ENCODE data around the gene MAPK9. TPM values are rescaled to one million over a fixed set of nuclear protein-coding genes. Genes with fewer than 3 reads are reported as not detected.

MAPK9 gene
- polyA plus RNA-seq, 2 donors = 5.4 to 10.3 TPM

DNA sequence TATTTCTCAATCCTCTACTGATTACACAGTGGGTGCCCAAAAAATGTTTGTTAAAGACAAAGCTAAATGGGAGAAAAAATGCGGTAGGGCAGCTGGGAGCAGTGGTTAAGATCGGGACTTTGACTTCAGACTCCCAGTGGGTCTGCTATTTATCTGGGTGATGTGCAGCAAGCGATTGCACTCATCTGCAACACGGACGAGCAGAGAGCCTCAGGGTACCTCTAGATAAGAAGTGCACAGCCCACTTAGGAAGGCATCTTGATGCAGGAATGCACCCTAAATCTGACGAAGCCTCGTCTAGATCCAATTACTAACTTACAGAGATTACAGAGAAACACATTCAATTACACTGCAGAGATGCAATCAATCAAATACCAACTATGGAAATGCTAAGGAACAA, 4.0 kb downstream of the MAPK9 start:
- Histone ChIP-seq H3K9me3 (ENCODE audit: control insufficient read depth in 2 of 2, insufficient read depth in 1 of 2, low read depth in 1 of 2, low read length in 1 of 2) (no peaks in the 10 kb centered on the region), H3K4me1 (ENCODE audit: control insufficient read depth in 2 of 2, insufficient read depth in 2 of 2, low read length in 1 of 2) (no peaks in the 10 kb centered on the region), H3K27ac (ENCODE audit: low read depth in 2 of 2, low read length in 1 of 2) (no peak overlapping the region), H3K36me3 (ENCODE audit: control insufficient read depth in 2 of 2, insufficient read depth in 2 of 2, low read length in 1 of 2) (peaks cover 0 to 2% of the 10 kb centered on the region in 2 donors), H3K27me3 (ENCODE audit: control insufficient read depth in 1 of 2, insufficient read depth in 2 of 2, low read length in 2 of 2) (no peaks in the 10 kb centered on the region), H3K4me3 (ENCODE audit: low read depth in 1 of 2, low read length in 2 of 2) (no peak overlapping the region)
- 73 to 89% methylated on average over 7 of the region's 7 CpGs for WGBS, 2 donors

GRCh38 chr5:180287404-180287803, 4.5 kb downstream of the MAPK9 start:
- no peaks in the 10 kb centered on the region for H3K4me1 ChIP-seq (ENCODE audit: control insufficient read depth in 2 of 2, insufficient read depth in 2 of 2, low read length in 1 of 2)
- H3K27me3 ChIP-seq (ENCODE audit: control insufficient read depth in 1 of 2, insufficient read depth in 2 of 2, low read length in 2 of 2) = no peaks in the 10 kb centered on the region
- no peaks in the 10 kb centered on the region for H3K9me3 ChIP-seq (ENCODE audit: control insufficient read depth in 2 of 2, insufficient read depth in 1 of 2, low read depth in 1 of 2, low read length in 1 of 2)
- 84 to 96% methylated on average over 2 of the region's 2 CpGs for WGBS, 2 donors
- no peak overlapping the region for H3K27ac ChIP-seq (ENCODE audit: low read depth in 2 of 2, low read length in 1 of 2)
- no peak overlapping the region for H3K4me3 ChIP-seq (ENCODE audit: low read depth in 1 of 2, low read length in 2 of 2)
- peaks cover 0 to 5% of the 10 kb centered on the region in 2 donors for H3K36me3 ChIP-seq (ENCODE audit: control insufficient read depth in 2 of 2, insufficient read depth in 2 of 2, low read length in 1 of 2)

DNA sequence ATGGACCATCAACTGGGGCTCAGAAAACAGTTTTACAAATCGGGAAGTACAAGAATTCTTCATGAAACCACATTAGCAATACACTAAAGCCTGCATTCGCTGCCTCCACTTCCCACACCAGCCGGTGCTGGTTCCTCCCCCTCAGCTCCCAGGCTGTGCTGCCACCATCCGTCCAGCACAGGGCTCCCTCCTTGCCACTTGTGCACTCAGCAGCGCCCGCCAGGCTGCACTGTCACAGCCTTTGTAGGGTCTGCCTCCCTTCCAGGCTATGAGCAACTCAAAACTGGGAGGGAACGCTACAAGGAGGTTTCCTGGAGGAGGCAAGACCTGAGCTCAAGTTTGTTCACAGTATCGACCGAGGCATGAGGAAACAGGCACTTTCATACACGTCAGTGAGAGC, 7.7 kb downstream of the MAPK9 start:
- H3K27ac ChIP-seq (ENCODE audit: low read depth in 2 of 2, low read length in 1 of 2) = no peak overlapping the region
- WGBS, 2 donors = 77 to 86% methylated on average over 10 of the region's 10 CpGs

DNA sequence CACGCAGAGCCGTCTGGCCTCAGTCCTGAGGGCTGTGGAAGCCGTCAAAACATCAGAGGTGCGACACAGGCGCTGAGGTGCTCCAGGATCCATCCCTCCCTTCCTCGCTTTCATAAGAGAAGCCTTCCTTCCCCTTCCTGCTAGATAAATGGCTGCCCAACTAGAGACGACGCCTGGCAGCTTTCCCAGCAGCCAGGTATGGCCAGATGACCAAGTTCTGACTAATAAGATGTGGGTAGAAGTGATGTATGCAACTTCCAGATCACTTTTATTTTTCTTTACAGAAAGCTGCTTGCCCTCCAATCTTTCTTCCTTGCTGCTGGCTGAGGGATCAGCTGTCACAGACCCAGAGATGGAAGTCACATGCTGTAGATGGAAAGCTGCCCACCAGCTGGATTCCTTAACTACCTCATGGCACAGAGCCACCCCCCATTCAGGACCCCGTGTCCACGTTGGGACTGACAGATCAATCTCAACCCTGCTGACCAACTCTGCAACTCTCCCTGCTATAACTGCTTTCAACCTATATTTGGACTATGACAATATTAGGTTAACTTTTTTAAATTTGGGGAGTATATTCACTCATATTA, 8.8 kb downstream of the MAPK9 start:
- Histone ChIP-seq H3K4me3 (ENCODE audit: low read depth in 1 of 2, low read length in 2 of 2) (no peak overlapping the region), H3K4me1 (ENCODE audit: control insufficient read depth in 2 of 2, insufficient read depth in 2 of 2, low read length in 1 of 2) (no peaks in the 10 kb centered on the region), H3K27ac (ENCODE audit: low read depth in 2 of 2, low read length in 1 of 2) (no peak overlapping the region), H3K27me3 (ENCODE audit: control insufficient read depth in 1 of 2, insufficient read depth in 2 of 2, low read length in 2 of 2) (no peaks in the 10 kb centered on the region), H3K36me3 (ENCODE audit: control insufficient read depth in 2 of 2, insufficient read depth in 2 of 2, low read length in 1 of 2) (peaks cover 4 to 12% of the 10 kb centered on the region in 2 donors), H3K9me3 (ENCODE audit: control insufficient read depth in 2 of 2, insufficient read depth in 1 of 2, low read depth in 1 of 2, low read length in 1 of 2) (peaks cover 0 to 2% of the 10 kb centered on the region in 2 donors)
- WGBS, 2 donors = 75 to 83% methylated on average over 10 of the region's 10 CpGs

More for the DNA sequence above, 7.7 kb downstream of the MAPK9 start:
- H3K4me1 ChIP-seq (ENCODE audit: control insufficient read depth in 2 of 2, insufficient read depth in 2 of 2, low read length in 1 of 2) = no peaks in the 10 kb centered on the region
- peaks cover 4 to 12% of the 10 kb centered on the region in 2 donors for H3K36me3 ChIP-seq (ENCODE audit: control insufficient read depth in 2 of 2, insufficient read depth in 2 of 2, low read length in 1 of 2)
- H3K4me3 ChIP-seq (ENCODE audit: low read depth in 1 of 2, low read length in 2 of 2) = no peak overlapping the region
- peaks cover 0 to under 1% of the 10 kb centered on the region in 2 donors for H3K9me3 ChIP-seq (ENCODE audit: control insufficient read depth in 2 of 2, insufficient read depth in 1 of 2, low read depth in 1 of 2, low read length in 1 of 2)
- H3K27me3 ChIP-seq (ENCODE audit: control insufficient read depth in 1 of 2, insufficient read depth in 2 of 2, low read length in 2 of 2) = no peaks in the 10 kb centered on the region

- Histone ChIP-seq H3K9me3 (ENCODE audit: control insufficient read depth in 2 of 2, insufficient read depth in 1 of 2, low read depth in 1 of 2, low read length in 1 of 2) (peaks cover 0 to 2% of the 10 kb centered on the region in 2 donors), H3K27ac (ENCODE audit: low read depth in 2 of 2, low read length in 1 of 2) (no peak overlapping the region), H3K27me3 (ENCODE audit: control insufficient read depth in 1 of 2, insufficient read depth in 2 of 2, low read length in 2 of 2) (no peaks in the 10 kb centered on the region), H3K4me3 (ENCODE audit: low read depth in 1 of 2, low read length in 2 of 2) (no peak overlapping the region), H3K4me1 (ENCODE audit: control insufficient read depth in 2 of 2, insufficient read depth in 2 of 2, low read length in 1 of 2) (no peaks in the 10 kb centered on the region), H3K36me3 (ENCODE audit: control insufficient read depth in 2 of 2, insufficient read depth in 2 of 2, low read length in 1 of 2) (peaks cover 4 to 12% of the 10 kb centered on the region in 2 donors)
- 97 to 98% methylated on average over 9 of the region's 9 CpGs for WGBS, 2 donors
These were observed 9.6 kb downstream of the MAPK9 start for GRCh38 chr5:180282281-180282680.

DNA sequence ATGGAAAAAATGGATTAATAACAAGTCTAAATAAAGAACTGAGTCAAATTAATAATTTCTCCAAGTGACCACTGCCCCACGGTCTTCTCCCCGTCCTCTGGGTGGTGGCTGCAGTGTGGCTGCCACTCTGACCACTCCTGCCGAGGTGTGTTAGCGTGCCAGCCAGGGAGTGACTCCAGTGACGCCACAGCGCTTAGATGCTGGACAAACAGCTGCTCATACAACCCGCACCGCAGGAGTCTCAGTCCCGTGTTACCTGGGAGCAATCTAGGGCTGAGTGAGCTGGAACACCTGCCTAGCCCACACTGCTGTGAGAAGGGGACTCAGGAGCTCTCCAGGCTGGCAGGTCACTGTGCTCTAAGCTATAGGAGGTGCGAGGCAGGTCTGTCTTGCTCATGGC, 10.2 kb downstream of the MAPK9 start:
- Histone ChIP-seq H3K9me3 (ENCODE audit: control insufficient read depth in 2 of 2, insufficient read depth in 1 of 2, low read depth in 1 of 2, low read length in 1 of 2) (peaks cover 2 to 5% of the 10 kb centered on the region in 2 donors), H3K4me3 (ENCODE audit: low read depth in 1 of 2, low read length in 2 of 2) (no peak overlapping the region), H3K36me3 (ENCODE audit: control insufficient read depth in 2 of 2, insufficient read depth in 2 of 2, low read length in 1 of 2) (peaks cover 4 to 12% of the 10 kb centered on the region in 2 donors), H3K27ac (ENCODE audit: low read depth in 2 of 2, low read length in 1 of 2) (no peak overlapping the region), H3K4me1 (ENCODE audit: control insufficient read depth in 2 of 2, insufficient read depth in 2 of 2, low read length in 1 of 2) (no peaks in the 10 kb centered on the region), H3K27me3 (ENCODE audit: control insufficient read depth in 1 of 2, insufficient read depth in 2 of 2, low read length in 2 of 2) (no peaks in the 10 kb centered on the region)
- 87 to 95% methylated on average over 10 of the region's 10 CpGs for WGBS, 2 donors

- Histone ChIP-seq H3K27me3 (ENCODE audit: control insufficient read depth in 1 of 2, insufficient read depth in 2 of 2, low read length in 2 of 2) (no peaks in the 10 kb centered on the region), H3K4me1 (ENCODE audit: control insufficient read depth in 2 of 2, insufficient read depth in 2 of 2, low read length in 1 of 2) (no peaks in the 10 kb centered on the region), H3K9me3 (ENCODE audit: control insufficient read depth in 2 of 2, insufficient read depth in 1 of 2, low read depth in 1 of 2, low read length in 1 of 2) (peaks cover 2 to 14% of the 10 kb centered on the region in 2 donors), H3K27ac (ENCODE audit: low read depth in 2 of 2, low read length in 1 of 2) (no peak overlapping the region), H3K4me3 (ENCODE audit: low read depth in 1 of 2, low read length in 2 of 2) (no peak overlapping the region), H3K36me3 (ENCODE audit: control insufficient read depth in 2 of 2, insufficient read depth in 2 of 2, low read length in 1 of 2) (peaks cover 2 to 13% of the 10 kb centered on the region in 2 donors)
- WGBS, 2 donors = 97 to 100% methylated on average over 1 of the region's 1 CpG
These were observed 17.2 kb downstream of the MAPK9 start for GRCh38 chr5:180274695-180275094.

DNA sequence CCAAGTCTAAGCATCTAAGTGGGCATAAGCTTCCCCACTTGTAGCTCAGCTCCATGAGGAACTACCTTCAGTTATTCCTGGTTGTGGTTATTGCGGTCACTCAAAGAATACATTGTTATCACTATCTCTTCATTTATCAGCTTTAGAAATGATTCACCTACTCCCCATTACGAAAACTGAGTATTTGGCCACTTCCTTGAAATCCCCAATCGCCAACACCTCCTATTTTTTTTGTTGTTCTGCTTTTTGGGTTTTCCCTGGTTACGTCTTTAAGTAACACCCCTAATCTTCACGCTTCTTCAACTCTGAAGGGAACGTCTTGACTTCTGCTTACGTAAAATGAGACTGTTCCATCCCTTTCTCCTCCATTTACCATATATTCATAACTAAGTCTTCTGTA, 20.7 kb downstream of the MAPK9 start:
- Histone ChIP-seq H3K4me1 (ENCODE audit: control insufficient read depth in 2 of 2, insufficient read depth in 2 of 2, low read length in 1 of 2) (no peaks in the 10 kb centered on the region), H3K27me3 (ENCODE audit: control insufficient read depth in 1 of 2, insufficient read depth in 2 of 2, low read length in 2 of 2) (no peaks in the 10 kb centered on the region), H3K36me3 (ENCODE audit: control insufficient read depth in 2 of 2, insufficient read depth in 2 of 2, low read length in 1 of 2) (peaks cover 0 to 17% of the 10 kb centered on the region in 2 donors), H3K27ac (ENCODE audit: low read depth in 2 of 2, low read length in 1 of 2) (no peak overlapping the region), H3K9me3 (ENCODE audit: control insufficient read depth in 2 of 2, insufficient read depth in 1 of 2, low read depth in 1 of 2, low read length in 1 of 2) (peaks cover 0 to 11% of the 10 kb centered on the region in 2 donors), H3K4me3 (ENCODE audit: low read depth in 1 of 2, low read length in 2 of 2) (no peak overlapping the region)
- 93 to 95% methylated on average over 7 of the region's 7 CpGs for WGBS, 2 donors

GRCh38 chr5:180259260-180259611, 32.6 kb downstream of the MAPK9 start:
- H3K4me3 ChIP-seq (ENCODE audit: low read depth in 1 of 2, low read length in 2 of 2) = no peak overlapping the region
- H3K27ac ChIP-seq (ENCODE audit: low read depth in 2 of 2, low read length in 1 of 2) = no peak overlapping the region
- peaks cover 10 to 14% of the 10 kb centered on the region in 2 donors for H3K36me3 ChIP-seq (ENCODE audit: control insufficient read depth in 2 of 2, insufficient read depth in 2 of 2, low read length in 1 of 2)
- H3K4me1 ChIP-seq (ENCODE audit: control insufficient read depth in 2 of 2, insufficient read depth in 2 of 2, low read length in 1 of 2) = no peaks in the 10 kb centered on the region
- WGBS, 2 donors = 91 to 98% methylated on average over 3 of the region's 3 CpGs
- no peaks in the 10 kb centered on the region for H3K27me3 ChIP-seq (ENCODE audit: control insufficient read depth in 1 of 2, insufficient read depth in 2 of 2, low read length in 2 of 2)
- H3K9me3 ChIP-seq (ENCODE audit: control insufficient read depth in 2 of 2, insufficient read depth in 1 of 2, low read depth in 1 of 2, low read length in 1 of 2) = peaks cover 14 to 44% of the 10 kb centered on the region in 2 donors

Data from esophagus (tissue), 2 donors.